Inflammatory macrophage treated with lipopolysaccharide for 4 hours (primary cell): ENCODE results near the gene BRCC3.
A peak's percentile ranks its signal among the peaks of the same experiment; 100 is the strongest.

ENCODE experiments used
- DNase-seq: peaks from one replicate; pipeline ENCODE4 v3.0.0-alpha.2; 2020

The BRCC3 gene

GRCh38 chrX:155070975-155071693, at the start of gene BRCC3, which contains the start of the genes CMC4 and MTCP1:
BRCC3 (plus strand) TSS chrX:155071508; CDS start chrX:155071528, 20 bp downstream.
CMC4 (minus strand) TSS chrX:155071136; CDS start chrX:155064023, 7,113 bp downstream.
MTCP1 (minus strand) TSS chrX:155071136; CDS start chrX:155066010, 5,126 bp downstream.
- DNase-seq, result peak; percentile 79

- DNase-seq, result no peak
These were observed 48.7 kb upstream of the BRCC3 start, which contains the start of gene F8 for GRCh38 chrX:155022585-155022984. F8 (minus strand) TSS chrX:155022723; CDS start chrX:155022552, 171 bp downstream.

- DNase-seq, result no peak
These were observed 47.1 kb upstream of the BRCC3 start for GRCh38 chrX:155023907-155024833.

GRCh38 chrX:155026420-155026726, 44.9 kb upstream of the BRCC3 start:
- DNase-seq, result no peak

GRCh38 chrX:155026727-155027508, 44.4 kb upstream of the BRCC3 start, which contains the start of gene FUNDC2:
FUNDC2 (plus strand) TSS chrX:155026844; CDS start chrX:155026939, 95 bp downstream.
- DNase-seq, result peak; percentile 92

- DNase-seq, result peak; percentile 82
These were observed 43.7 kb upstream of the BRCC3 start for GRCh38 chrX:155027509-155028066.

GRCh38 chrX:155028129-155028528, 43.2 kb upstream of the BRCC3 start:
- no peak for DNase-seq

GRCh38 chrX:155028877-155029291, 42.4 kb upstream of the BRCC3 start:
- peak; percentile 8 for DNase-seq

- DNase-seq, result no peak
These were observed 39.7 kb upstream of the BRCC3 start for GRCh38 chrX:155031657-155032056.

- DNase-seq, result no peak
These were observed 35.6 kb upstream of the BRCC3 start for GRCh38 chrX:155035688-155036087.

- DNase-seq, result no peak
These were observed 25.0 kb upstream of the BRCC3 start for GRCh38 chrX:155046129-155046810.

- peak; percentile 41 for DNase-seq
These were observed 24.3 kb upstream of the BRCC3 start for GRCh38 chrX:155046811-155047528.

GRCh38 chrX:155048977-155049619, 22.2 kb upstream of the BRCC3 start:
- peak; percentile 56 for DNase-seq

GRCh38 chrX:155052738-155053498, 18.4 kb upstream of the BRCC3 start:
- DNase-seq, result no peak

GRCh38 chrX:155053656-155054055, 17.7 kb upstream of the BRCC3 start:
- DNase-seq, result no peak

GRCh38 chrX:155054255-155054654, 17.1 kb upstream of the BRCC3 start:
- DNase-seq, result no peak

- no peak for DNase-seq
These were observed 15.8 kb upstream of the BRCC3 start for GRCh38 chrX:155055494-155055893.

GRCh38 chrX:155056471-155056870, 14.8 kb upstream of the BRCC3 start:
- DNase-seq, result no peak

- peak; percentile 44 for DNase-seq
These were observed 14.2 kb upstream of the BRCC3 start for GRCh38 chrX:155056877-155057792.
